NCI-H524 (cell line): ENCODE results near the gene ADAMTS3.

ENCODE experiments used
- DNase-seq, 2 experiments: peaks; one replicate each; lab custom pipeline; 2025; lab: John Stamatoyannopoulos, UW

ADAMTS3 gene

DNA sequence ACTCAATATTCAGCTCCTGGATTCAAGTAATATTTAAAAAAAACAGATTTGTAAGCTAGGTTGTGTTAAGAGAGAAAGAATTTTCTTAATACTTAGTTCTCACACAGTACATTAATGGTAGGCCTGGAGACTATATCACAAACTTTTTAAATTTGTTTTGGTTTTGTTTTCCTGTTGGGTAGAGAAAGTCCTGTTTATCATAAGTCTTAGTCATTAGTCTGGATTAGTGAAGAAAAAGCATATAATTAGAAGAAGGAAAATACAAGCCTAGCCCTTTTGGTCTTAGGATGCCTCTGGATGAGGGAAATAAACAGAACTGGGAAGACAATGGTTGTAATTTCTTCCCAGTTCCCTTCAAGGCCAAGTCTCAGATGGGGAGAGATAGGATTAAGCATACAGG lies 163.6 kb downstream of the ADAMTS3 start:
- DNase-seq = no peak

DNA sequence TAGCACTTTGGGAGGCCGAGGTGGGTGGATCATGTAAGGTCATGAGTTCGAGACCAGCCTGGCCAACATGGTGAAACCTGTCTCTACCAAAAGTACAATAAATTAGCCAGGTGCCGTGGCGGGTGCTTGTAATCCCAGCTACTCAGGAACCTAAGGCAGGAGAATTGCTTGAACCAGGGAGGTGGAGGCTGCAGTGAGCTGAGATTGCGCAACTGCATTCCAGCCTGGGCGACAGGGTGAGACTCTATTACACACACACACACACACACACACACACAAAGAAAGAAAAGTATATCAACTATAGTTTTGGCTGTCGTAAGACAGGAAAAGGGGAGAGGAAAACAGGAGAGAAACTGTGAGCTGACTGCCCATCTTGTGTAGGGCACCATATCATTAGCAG lies 171.7 kb downstream of the ADAMTS3 start:
- DNase-seq = no peak

DNA sequence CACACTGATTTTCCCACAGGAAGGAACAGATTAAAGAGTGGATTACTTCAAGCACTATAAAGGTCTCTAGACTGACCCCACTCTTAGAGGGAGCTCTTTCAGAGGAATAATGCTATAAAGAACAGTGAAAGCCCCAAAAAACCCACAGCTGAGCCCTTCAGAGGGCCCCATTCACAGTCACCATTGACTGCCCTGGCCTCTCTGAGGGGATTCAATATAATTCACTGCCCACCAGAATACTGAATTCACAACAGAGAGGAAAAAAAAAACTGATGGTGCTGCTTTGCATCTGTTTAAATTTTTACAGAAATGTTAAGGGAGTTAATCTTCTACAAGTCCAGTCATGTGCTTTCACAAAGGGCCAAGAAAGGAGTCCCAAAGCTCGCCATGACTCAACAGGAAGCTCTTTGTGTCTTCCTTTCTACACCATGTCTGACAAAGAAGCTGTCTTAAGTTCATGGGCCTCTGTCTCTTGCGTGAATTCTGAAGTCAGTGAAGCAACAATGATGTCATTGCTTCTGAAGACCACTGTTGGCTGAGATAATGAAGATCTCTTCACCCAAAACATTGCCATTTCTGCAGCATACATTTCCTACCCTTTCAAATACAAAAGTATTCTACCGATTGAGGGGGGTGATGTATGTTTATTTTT lies 174.9 kb downstream of the ADAMTS3 start:
- DNase-seq = no peak

DNA sequence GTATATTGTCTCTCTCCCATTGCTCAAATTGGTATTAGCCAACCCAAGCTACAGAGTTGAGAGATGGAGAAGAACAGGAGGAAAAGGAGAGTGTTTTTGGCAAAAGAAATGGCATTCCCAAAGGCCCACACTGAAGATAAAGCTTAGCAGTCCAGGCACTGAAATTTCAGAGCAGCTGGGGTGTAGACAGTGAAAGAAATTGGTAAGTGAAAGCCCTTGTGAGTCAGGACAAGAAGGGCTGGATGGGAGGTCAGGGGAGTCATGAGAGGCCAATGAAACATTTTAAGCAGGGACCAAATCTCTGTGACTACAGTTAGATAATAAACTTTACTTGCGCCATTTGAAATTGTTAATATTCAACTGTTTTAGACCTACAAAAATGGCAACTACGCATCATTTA lies 177.7 kb downstream of the ADAMTS3 start:
- no peak for DNase-seq

DNA sequence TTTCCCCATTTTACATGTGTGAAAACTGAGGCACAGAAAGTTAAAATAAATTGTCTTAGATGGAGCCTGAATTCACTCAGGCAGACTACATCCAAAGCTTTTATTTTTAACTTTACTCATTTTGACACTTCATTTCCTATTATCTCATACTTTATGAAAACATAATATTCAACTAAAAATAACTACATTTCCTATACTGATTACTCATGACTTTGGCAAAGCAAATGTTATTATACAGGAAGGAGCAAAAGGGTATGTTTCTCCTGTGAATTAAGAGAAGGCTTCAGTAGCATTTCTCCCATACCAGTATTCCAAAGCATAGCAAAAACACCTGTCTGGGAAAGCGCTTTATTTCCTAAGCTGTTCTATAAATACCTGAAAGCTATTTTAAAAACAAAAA lies 178.6 kb downstream of the ADAMTS3 start:
- no peak for DNase-seq

DNA sequence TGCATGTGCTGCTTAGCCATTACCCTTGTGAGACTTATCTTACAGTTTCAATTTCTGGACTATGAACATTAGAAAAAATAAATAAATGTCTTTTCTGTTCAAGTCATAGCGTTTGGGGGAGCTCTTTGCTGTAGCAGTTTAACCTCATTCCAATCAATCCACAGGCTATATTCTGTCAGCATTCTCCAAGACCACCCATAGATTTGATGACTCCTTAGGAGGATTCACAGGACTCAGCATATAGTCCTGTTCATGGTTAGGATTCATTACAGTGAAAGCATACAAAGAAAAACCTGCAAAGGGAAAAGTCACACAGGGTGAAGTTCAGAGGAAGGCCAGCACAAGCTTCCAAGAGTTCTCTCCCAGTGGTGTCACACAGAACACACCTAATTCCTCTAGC lies 180.5 kb downstream of the ADAMTS3 start:
- no peak for DNase-seq

DNA sequence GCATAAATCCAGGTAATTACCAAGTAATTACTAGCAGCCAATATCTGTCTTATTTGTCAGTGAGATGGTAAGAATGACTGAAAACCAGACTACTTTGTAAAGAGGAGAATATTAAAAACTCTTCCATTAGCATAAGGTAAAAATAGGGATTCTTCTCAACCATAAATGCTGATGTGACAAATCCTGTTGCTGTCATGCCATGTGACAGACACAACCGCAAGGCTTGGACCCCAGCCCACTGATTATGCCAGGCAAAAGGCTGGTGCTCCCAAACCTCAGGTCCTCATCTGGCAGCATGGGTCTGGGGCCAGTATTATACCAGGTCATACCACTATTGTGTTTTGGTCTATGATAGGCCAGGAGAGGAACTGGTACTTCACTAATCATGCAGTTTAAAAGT lies 181.1 kb downstream of the ADAMTS3 start:
- DNase-seq = no peak

DNA sequence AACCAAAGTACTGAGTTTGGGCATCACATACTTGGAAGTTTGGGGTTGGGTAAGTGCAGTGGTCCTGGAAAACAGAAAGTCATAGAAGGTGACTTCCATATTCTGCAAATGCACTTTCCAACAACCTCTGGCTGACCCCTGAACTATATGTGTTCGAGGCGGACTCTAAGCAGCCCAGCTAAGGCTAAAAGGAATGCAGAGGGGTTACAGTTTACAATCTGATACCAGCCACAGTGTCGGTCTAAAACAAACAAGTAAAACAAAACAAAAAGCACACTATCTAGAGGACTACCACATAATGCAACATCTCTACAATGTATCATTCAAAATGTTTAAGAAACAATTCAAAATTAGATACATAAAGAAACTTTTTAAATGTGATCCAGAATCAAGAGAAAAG lies 185.6 kb downstream of the ADAMTS3 start:
- DNase-seq = no peak

DNA sequence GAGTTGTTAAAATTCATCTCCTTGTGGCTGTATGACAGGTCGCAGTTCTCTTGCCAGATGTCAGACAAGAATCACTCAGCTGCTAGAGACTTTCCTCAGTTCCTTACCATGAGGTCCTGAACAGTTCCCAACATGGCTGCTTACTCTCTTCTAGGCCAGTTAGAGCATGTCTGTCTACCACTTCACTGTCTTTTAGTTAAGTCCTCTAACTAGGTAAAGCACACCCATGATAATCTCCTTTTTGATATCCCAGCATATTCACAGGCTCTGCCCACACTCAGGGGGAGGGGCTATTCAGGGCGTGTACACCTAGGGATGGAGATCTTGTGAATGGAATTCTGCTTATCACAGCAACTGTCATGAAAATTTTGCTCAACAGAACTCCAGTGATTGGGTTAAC lies 190.1 kb downstream of the ADAMTS3 start:
- no peak for DNase-seq

DNA sequence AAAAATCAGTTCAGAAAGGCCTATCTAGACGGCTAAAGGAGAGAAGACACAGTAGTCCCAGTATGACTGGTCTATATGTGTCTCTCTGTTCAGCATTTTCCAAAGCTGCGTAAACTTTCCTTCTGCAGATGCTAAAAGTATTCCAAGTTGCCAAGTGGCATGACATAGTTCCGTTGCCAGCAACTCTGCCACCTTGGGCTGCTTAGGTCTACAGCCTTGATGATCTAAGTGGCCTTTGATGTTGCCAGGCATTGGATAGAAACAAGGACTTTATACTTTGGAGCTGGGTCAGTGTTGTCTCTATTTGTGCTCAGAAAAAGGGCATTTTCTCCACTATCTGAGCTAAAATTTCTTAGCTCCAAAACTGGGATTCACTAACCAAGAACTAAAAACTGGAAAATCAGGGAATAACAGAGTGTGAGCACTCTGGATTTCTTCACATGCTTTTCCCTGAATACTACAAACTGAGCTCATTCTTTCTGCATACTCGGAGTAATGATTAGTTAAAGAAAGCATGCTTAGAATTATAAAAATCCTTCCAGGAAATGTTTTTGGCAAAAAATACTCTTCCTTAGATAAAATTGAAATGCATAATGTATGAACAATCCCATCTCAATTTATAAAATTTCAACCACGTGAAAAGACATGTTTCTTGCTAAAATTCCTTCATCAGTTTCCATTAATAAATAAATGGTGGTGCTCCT lies 191.4 kb downstream of the ADAMTS3 start:
- no peak for DNase-seq

DNA sequence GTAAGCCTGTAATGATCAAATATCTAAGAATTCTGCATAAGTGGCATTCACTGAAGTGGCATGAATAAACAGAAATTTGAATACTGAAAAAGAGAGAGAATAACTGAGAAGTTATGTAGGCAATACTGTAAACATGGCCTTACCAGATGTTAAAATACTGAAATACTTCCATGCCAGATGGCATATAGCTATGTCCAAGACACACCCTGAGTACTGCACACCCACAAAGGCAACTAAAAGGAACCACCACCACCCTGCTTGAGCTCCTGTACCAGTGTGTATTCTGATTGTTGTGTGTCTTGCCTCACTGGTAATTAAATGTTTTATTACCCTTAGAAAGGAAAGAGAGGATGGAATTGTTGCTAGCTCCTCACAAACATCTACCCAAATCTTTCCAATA lies 192.1 kb downstream of the ADAMTS3 start:
- peak in 1 of 2 experiments; percentile 10 for DNase-seq

DNA sequence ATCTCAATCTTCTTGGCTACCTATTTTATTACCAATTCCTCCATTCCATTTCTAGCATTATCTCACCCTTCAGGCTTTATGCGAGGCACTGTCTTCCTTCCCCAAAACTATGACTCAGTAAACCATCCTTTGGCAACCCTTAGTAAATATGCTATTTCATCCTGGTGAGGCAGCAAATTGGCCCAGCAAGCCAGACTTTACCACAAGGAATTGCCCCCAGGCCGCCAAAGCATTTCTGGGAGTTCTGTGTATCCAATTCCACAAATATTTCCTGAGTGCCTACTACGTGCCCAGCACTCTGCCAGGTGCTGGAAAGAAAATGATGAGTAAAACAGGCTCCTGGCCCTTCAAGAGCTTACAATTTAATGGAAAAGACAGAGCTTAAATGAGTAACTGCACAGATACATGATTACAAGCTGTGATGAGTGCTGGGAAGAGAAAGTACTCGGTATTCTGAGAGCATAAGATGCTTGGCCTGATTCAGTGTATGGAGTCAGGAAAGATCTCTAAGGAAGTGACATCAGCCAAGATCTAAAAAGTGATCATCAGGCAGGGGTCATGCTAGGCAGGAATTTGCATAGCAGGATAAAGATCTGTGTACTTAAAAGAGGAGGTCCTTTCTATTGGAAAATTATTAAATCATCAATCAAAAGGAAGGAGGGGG lies 193.8 kb downstream of the ADAMTS3 start:
- no peak for DNase-seq

DNA sequence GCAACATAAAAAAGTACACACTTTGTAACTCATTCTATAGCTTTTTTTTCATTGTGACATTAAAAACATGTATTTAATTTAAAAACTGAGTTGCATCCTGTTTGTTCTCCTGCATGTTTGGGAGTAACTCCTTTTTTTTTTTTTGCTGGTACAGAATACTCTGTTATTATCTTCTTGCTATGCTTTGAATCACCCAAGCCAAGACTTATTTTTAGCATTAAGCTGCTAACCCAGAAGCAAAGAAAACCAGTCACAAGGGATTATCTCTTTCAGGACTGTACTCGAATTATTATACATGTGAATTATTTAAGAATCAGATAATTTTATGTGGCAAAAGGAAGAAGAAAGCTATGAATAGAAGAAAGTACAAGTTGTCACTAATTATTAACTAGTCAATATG lies 194.9 kb downstream of the ADAMTS3 start:
- DNase-seq = no peak

DNA sequence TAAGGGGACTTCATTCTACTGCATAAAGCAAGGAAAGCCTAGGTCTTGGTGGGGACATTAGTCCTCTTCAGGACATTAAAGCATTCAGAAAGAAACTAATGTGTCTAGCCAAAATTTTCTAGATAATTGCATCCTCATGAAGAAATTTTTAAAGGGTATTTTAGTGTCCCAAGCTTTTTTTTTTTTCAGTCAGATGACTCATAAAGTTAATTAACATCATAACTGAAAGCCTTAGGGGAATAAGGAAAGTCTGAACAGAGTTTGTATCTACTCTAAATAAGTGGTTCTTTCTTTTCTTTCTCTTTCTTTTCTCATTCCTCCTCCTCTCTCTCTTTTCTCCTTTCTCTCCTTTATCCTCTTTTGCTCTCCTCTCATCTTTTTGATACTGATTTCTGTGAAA lies 202.4 kb downstream of the ADAMTS3 start:
- no peak for DNase-seq

DNA sequence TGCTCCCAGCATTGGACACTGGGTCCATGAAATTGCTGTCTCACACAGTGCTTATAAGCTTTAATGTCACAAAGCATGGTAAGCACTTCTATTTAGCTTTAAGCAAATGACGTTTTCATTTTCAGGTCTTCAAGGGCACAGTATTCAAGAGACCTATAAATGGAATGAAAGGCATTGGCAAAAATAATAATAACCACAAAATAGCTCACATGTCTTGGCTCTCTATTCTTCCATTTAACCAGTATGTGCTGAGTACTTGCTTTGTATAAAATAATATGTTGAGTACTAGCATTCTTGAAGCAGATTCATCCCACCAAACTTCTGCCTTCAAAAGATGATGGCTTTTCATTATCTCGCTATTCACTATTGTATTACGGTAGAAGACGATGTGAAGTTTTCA lies 203.0 kb downstream of the ADAMTS3 start:
- no peak for DNase-seq

DNA sequence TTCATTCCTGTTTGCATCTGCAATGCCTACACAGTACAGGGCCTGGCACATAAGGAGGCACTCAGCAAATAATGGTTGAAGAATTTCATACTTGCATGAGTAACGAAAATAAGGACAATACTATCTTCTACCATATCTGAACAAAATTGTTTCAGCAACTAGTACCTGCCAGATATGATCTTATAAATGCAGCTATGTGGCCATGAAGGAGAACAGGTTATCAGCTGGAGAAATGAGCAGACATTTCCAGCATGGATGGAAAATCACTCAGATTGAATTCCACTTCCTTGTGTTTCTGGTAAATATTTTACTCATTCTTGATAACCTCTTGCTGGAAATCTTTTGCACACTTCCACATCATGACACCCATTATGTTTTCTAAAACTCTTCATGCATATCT lies 204.0 kb downstream of the ADAMTS3 start:
- DNase-seq = no peak

DNA sequence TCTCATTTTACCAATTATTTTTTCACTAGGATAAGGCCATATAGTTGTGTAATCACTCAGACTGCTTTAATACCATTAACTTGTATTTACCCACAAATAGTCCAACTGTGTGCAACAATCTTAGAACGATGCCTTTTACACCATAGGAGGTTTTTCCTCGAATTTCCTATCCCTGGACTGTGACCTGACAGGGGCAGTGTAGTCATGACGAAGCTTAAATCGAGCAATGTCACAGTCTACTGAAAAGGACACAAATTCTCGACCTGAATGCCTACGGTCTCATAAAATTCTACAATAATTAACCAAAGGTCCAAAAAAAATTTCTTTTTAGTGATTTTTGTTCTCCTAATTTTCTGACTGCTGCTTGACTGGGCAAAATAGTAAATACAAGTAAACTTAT lies 208.9 kb downstream of the ADAMTS3 start:
- no peak for DNase-seq

DNA sequence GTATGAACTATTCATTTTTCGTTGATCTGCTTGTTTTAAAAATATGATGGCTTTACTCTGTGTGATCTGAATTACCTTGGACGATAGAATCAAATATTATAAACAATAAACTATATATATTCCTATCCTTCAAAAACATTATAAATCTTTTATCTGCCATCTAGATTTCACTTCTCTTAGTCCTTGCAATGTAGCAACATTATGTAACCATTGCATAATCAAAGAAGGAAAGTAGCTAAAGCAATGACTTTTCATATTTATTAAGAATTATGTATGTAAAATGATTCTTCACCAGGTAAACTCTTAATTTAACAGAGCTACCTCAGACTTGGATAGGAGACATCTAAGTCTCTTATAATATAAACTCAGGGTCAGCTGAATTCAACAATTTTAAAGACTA lies 210.5 kb downstream of the ADAMTS3 start:
- DNase-seq = no peak

DNA sequence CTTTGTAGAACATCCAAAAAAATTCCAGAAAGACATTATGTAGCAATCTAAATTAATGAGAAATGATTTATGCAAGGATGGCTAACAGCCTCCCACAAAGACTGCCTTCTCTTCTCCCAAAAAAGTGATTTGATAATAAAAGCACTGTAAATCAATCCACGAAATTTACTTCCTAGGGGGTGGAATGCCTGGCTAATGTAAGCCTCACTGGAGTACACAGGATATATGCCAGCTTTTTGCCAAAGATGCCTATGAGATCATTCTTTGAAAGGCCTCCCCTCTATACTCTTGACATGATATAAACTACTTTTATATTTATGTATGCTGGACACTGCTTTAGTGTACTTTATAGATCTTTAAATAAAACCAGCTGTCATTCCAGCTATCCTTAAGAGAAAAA lies 211.1 kb downstream of the ADAMTS3 start:
- DNase-seq = no peak

DNA sequence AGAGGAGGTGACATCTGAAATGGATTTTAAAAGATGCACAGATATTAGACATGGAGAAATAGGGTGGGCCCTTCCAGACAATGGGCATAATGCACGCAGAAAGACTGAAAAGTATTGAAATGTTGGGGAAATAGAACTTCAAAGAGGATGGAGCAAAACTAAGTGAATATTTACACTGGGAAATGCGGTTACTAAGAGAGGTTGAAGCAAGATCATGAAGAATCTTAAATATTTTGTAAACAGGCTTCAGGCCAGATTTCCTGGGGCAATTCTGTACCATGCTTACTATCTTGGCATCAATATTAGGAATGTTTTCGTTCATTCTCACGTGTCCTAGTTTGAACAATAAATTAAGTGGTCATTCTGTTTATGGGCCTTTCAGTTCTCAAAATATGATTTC lies 216.3 kb downstream of the ADAMTS3 start:
- no peak for DNase-seq

DNA sequence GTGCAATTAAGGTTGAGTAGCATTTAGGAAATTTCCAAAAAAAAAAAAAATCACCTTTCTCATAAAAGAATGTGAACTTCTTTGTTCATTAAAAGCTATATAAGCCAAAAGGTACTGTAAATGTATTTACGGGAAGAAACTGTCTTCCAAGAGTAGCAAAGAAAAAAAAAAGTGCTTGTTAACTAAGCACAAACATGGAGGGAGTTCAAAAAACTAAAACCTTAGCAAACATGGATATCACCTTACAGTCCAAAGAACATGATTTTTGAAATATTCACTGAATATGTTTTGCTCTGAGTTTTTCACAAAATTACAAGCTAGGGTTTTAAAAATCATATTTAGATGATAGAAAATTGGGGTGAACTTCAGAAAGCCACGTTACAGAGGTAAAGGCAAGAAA lies 217.5 kb downstream of the ADAMTS3 start:
- no peak for DNase-seq

DNA sequence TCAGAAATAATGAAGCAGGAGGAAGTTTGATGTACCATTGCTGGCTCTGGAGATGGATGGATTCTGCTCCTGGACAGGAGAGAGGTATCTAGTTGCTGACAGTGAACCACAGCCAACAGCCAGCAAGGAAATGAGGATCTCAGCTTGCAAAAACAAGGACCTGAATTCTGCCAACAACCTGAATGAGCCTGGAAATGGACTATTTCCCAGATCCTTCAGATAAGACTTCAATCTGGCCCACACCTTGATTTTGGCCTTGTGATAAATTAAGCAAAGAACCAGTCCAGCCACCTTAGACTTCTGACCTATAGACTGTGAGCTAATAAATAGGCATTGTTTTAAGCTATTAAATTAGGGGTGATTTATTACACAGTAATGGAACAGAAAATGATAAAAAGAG lies 220.3 kb downstream of the ADAMTS3 start:
- no peak for DNase-seq

DNA sequence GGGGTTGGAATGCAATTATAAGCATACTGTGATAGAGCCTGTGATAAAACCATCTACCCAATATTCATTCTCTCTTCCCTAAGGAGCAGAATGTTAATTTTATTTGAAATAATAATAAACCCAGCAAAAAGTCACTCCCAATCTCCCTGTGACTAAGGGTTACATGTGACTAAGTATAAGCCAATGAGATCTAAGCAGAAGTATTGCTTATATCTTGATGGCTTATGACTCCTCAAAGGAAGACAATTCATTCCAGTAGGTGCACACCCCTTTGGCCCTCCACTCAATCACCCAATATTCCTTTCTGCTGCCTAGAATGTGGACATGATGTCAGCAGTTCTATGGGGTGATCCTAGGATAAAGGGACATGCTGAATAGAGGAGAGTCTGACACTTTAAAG lies 224.6 kb downstream of the ADAMTS3 start:
- DNase-seq = no peak

DNA sequence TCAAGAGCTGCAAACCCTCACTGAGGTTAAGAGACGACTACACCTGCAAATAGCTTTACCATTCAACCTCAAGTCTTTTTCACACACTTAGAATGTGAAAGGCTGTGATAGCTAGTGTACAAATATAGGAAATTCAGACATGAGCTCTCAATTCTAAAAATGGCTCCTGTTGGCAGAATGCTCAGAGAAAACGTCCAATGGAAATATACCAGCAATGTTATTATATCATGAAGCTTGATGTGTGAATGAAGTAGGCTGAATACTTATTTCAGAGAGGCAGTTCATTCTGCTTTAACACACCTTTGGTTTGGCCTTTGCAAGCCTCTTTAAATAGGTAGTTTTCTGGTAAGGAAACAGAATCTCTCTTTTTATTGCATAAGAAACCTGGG lies 227.6 kb downstream of the ADAMTS3 start:
- DNase-seq = no peak
